Duodenal mucosa (tissue), 2 donors: ENCODE measurements around the gene OR2AE1.
A peak's percentile ranks its signal among the peaks of the same experiment; 100 is the strongest.

Source experiments
- H3K27ac ChIP-seq: one replicate; pipeline ENCODE4 v1.7.0; 2013; ENCODE audit warnings: low read depth, low read length
- H3K27me3 ChIP-seq, 2 donors: one replicate each; pipeline ENCODE4 v1.7.0; 2013; ENCODE audit warnings: low read length in 2 of 2, control low read depth in 1 of 2; ENCODE audit not compliant: insufficient read depth in 2 of 2, control insufficient read depth in 1 of 2
- H3K36me3 ChIP-seq, 2 donors: one replicate each; pipeline ENCODE4 v1.7.0; 2013; ENCODE audit warnings: low read length in 2 of 2, control low read depth in 1 of 2; ENCODE audit not compliant: insufficient read depth in 2 of 2, control insufficient read depth in 1 of 2
- H3K4me1 ChIP-seq, 2 donors: one replicate each; pipeline ENCODE4 v1.7.0; 2013; ENCODE audit warnings: low read length in 2 of 2, control low read depth in 1 of 2; ENCODE audit not compliant: insufficient read depth in 2 of 2, control insufficient read depth in 1 of 2
- H3K4me3 ChIP-seq, 2 donors: one replicate each; pipeline ENCODE4 v1.7.0; 2013; ENCODE audit warnings: low read length in 2 of 2, low read depth in 1 of 2
- H3K9ac ChIP-seq, 2 donors: one replicate each; pipeline ENCODE4 v1.7.0; 2013; ENCODE audit warnings: low read length in 2 of 2, low read depth in 1 of 2
- H3K9me3 ChIP-seq, 2 donors: one replicate each; pipeline ENCODE4 v1.7.0; 2013; ENCODE audit warnings: low read length in 2 of 2, control low read depth in 1 of 2; ENCODE audit not compliant: control insufficient read depth in 1 of 2

The OR2AE1 gene

GRCh38 chr7:99876933-99877332 is at the start of gene OR2AE1:
Gene OR2AE1 (minus strand): TSS chr7:99877033. CDS start chr7:99877033, 0 bp downstream.
- H3K36me3 ChIP-seq = no peaks in the 10 kb centered on the region

GRCh38 chr7:99926321-99926720 is 49.5 kb upstream of the OR2AE1 start:
- no peak overlapping the region for H3K9ac ChIP-seq
- H3K4me1 ChIP-seq = peaks cover 0 to 5% of the 10 kb centered on the region in 2 donors
- H3K27me3 ChIP-seq = peaks cover 6 to 13% of the 10 kb centered on the region in 2 donors
- no peaks in the 10 kb centered on the region for H3K9me3 ChIP-seq
- no peaks in the 10 kb centered on the region for H3K36me3 ChIP-seq
- no peak overlapping the region for H3K27ac ChIP-seq
- H3K4me3 ChIP-seq = no peak overlapping the region

More at GRCh38 chr7:99876933-99877332, at the start of gene OR2AE1:
- Histone ChIP-seq H3K9ac (no peak within 1 kb of the TSS), H3K4me1 (no peaks in the 10 kb centered on the region), H3K27me3 (no peaks in the 10 kb centered on the region), H3K9me3 (no peaks in the 10 kb centered on the region), H3K4me3 (no peak within 1 kb of the TSS), H3K27ac (no peak within 1 kb of the TSS)

GRCh38 chr7:99923200-99923599 is 46.4 kb upstream of the OR2AE1 start:
- Histone ChIP-seq H3K27me3 (peaks cover 3 to 10% of the 10 kb centered on the region in 2 donors), H3K9me3 (no peaks in the 10 kb centered on the region), H3K4me1 (peaks cover 7 to 11% of the 10 kb centered on the region in 2 donors), H3K27ac (no peak overlapping the region), H3K9ac (no peak overlapping the region), H3K4me3 (no peak overlapping the region), H3K36me3 (no peaks in the 10 kb centered on the region)

GRCh38 chr7:99920149-99920548 is 43.3 kb upstream of the OR2AE1 start:
- H3K36me3 ChIP-seq = peaks cover 4 to 20% of the 10 kb centered on the region in 2 donors
- H3K4me1 ChIP-seq = peaks cover 23 to 34% of the 10 kb centered on the region in 2 donors
- no peaks in the 10 kb centered on the region for H3K9me3 ChIP-seq
- peak overlapping the region; percentile 87 to 98 for H3K4me3 ChIP-seq
- H3K27ac ChIP-seq = no peak overlapping the region
- H3K9ac ChIP-seq = peak overlapping the region; percentile 84 to 98
- no peaks in the 10 kb centered on the region for H3K27me3 ChIP-seq

GRCh38 chr7:99919814-99920112 is 42.9 kb upstream of the OR2AE1 start:
- Histone ChIP-seq H3K9ac (peak overlapping the region; percentile 84 to 98), H3K4me3 (peak overlapping the region; percentile 87 to 98), H3K27me3 (no peaks in the 10 kb centered on the region), H3K4me1 (peaks cover 23 to 34% of the 10 kb centered on the region in 2 donors), H3K27ac (peak overlapping the region; percentile 86), H3K9me3 (no peaks in the 10 kb centered on the region), H3K36me3 (peaks cover 4 to 24% of the 10 kb centered on the region in 2 donors)

GRCh38 chr7:99918959-99919813 is 42.4 kb upstream of the OR2AE1 start, which contains the start of gene TRIM4:
Gene TRIM4 (minus strand): TSS chr7:99919530. CDS start chr7:99919401, 129 bp downstream.
- H3K27me3 ChIP-seq = no peaks in the 10 kb centered on the region
- H3K4me1 ChIP-seq = peaks cover 23 to 34% of the 10 kb centered on the region in 2 donors
- H3K27ac ChIP-seq = peak within 1 kb of the TSS; percentile 86
- H3K4me3 ChIP-seq = peak within 1 kb of the TSS; percentile 87 to 98
- peak within 1 kb of the TSS; percentile 84 to 98 for H3K9ac ChIP-seq
- H3K36me3 ChIP-seq = peaks cover 4 to 24% of the 10 kb centered on the region in 2 donors
- H3K9me3 ChIP-seq = no peaks in the 10 kb centered on the region

- H3K4me3 ChIP-seq = no peak overlapping the region
- no peaks in the 10 kb centered on the region for H3K27me3 ChIP-seq
- H3K9me3 ChIP-seq = no peaks in the 10 kb centered on the region
- H3K27ac ChIP-seq = no peak overlapping the region
- peaks cover 26 to 37% of the 10 kb centered on the region in 2 donors for H3K36me3 ChIP-seq
- H3K4me1 ChIP-seq = peaks cover 0 to under 1% of the 10 kb centered on the region in 2 donors
- H3K9ac ChIP-seq = no peak overlapping the region
These were observed 34.1 kb upstream of the OR2AE1 start for GRCh38 chr7:99910976-99911375.

- Histone ChIP-seq H3K4me3 (no peak overlapping the region), H3K9me3 (no peaks in the 10 kb centered on the region), H3K27me3 (no peaks in the 10 kb centered on the region), H3K4me1 (no peaks in the 10 kb centered on the region), H3K9ac (no peak overlapping the region), H3K36me3 (peaks cover 34 to 76% of the 10 kb centered on the region in 2 donors), H3K27ac (no peak overlapping the region)
These were observed 24.7 kb upstream of the OR2AE1 start for GRCh38 chr7:99901581-99901980.

- Histone ChIP-seq H3K4me3 (no peak overlapping the region), H3K4me1 (no peaks in the 10 kb centered on the region), H3K9ac (no peak overlapping the region), H3K27ac (no peak overlapping the region), H3K36me3 (peaks cover 31 to 64% of the 10 kb centered on the region in 2 donors), H3K9me3 (no peaks in the 10 kb centered on the region), H3K27me3 (no peaks in the 10 kb centered on the region)
These were observed 23.1 kb upstream of the OR2AE1 start for GRCh38 chr7:99899830-99900519.

GRCh38 chr7:99898836-99899235 is 22.0 kb upstream of the OR2AE1 start:
- Histone ChIP-seq H3K9me3 (no peaks in the 10 kb centered on the region), H3K9ac (no peak overlapping the region), H3K36me3 (peaks cover 31 to 57% of the 10 kb centered on the region in 2 donors), H3K27ac (no peak overlapping the region), H3K4me3 (no peak overlapping the region), H3K4me1 (no peaks in the 10 kb centered on the region), H3K27me3 (no peaks in the 10 kb centered on the region)
